ENCODE data around the gene CAMKV. TPM values are rescaled to one million over a fixed set of nuclear protein-coding genes. Genes with fewer than 3 reads are reported as not detected.

Gene CAMKV
- total RNA-seq, 4 donors from 2014 or later: not detected

DNA sequence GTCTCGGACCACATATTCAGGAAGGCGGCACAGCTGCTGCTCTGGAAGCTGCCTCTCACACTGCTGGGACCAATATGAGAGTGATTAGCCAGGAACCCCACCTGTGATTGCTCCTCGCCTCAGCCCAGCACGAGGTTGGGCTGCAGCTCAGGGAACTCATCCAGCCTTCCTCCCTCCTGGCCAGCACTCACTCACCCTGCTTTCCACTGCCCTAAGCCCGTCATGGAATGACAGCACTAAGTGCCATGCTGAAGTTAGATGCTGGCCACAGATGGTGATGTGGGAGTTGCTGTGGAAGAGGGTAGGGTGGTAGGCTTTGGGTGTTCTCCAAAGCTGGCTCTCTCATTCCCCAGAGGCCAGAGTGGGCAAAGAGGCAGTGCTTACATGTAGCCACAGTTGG, 26.6 kb upstream of the CAMKV start:
- Histone ChIP-seq H3K4me1 (peaks cover 14 to 16% of the 10 kb centered on the region in 2 donors), H3K36me3 (no peaks in the 10 kb centered on the region), H3K27ac (no peak overlapping the region), H3K4me3 (replicated peaks in 1 of 3) (no peak overlapping the region), H3K9me3 (no peaks in the 10 kb centered on the region), H3K27me3 (no peaks in the 10 kb centered on the region)
- 87 to 100% methylated on average over 2 to 4 of the region's 5 CpGs for WGBS, 2 donors
- intact Hi-C loops (cut with DNase I): no loop called here
- DNase-seq: no peak
- TF ChIP-seq POLR2A (IDR thresholded peaks at IDR 0.05): no peak
- TF ChIP-seq, protein P1, sequence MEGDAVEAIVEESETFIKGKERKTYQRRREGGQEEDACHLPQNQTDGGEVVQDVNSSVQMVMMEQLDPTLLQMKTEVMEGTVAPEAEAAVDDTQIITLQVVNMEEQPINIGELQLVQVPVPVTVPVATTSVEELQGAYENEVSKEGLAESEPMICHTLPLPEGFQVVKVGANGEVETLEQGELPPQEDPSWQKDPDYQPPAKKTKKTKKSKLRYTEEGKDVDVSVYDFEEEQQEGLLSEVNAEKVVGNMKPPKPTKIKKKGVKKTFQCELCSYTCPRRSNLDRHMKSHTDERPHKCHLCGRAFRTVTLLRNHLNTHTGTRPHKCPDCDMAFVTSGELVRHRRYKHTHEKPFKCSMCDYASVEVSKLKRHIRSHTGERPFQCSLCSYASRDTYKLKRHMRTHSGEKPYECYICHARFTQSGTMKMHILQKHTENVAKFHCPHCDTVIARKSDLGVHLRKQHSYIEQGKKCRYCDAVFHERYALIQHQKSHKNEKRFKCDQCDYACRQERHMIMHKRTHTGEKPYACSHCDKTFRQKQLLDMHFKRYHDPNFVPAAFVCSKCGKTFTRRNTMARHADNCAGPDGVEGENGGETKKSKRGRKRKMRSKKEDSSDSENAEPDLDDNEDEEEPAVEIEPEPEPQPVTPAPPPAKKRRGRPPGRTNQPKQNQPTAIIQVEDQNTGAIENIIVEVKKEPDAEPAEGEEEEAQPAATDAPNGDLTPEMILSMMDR (IDR thresholded peaks at IDR 0.05): no peak

DNA sequence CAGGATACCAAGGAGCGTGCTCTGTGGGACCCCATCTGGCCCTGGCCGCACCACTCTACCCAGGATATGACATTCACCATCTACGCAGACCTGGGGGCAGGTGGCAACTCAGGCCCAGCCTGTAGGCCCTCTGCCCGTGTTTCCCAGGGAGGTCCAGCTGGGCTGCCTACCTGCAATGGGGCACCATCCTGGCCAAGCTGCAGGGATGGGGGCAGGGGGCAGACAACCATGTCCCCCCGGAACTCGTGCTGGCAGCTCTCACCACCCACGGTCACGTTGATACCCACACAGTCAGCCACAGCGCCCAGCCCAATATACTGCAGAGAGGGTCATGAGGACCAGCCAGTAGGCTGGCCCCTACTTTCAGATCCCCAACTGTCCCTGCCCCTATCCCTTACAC, 26.1 kb upstream of the CAMKV start:
- Histone ChIP-seq H3K9me3 (no peaks in the 10 kb centered on the region), H3K27me3 (no peaks in the 10 kb centered on the region), H3K4me3 (replicated peaks in 1 of 3) (no peak overlapping the region), H3K27ac (no peak overlapping the region), H3K4me1 (peaks cover 8 to 10% of the 10 kb centered on the region in 2 donors), H3K36me3 (no peaks in the 10 kb centered on the region)
- intact Hi-C loops (cut with DNase I): no loop called here
- no peak for DNase-seq
- WGBS, 2 donors: 98 to 100% methylated on average over 7 of the region's 9 CpGs
- no peak for TF ChIP-seq POLR2A (IDR thresholded peaks at IDR 0.05)
- TF ChIP-seq, protein P1 (IDR thresholded peaks at IDR 0.05): no peak

DNA sequence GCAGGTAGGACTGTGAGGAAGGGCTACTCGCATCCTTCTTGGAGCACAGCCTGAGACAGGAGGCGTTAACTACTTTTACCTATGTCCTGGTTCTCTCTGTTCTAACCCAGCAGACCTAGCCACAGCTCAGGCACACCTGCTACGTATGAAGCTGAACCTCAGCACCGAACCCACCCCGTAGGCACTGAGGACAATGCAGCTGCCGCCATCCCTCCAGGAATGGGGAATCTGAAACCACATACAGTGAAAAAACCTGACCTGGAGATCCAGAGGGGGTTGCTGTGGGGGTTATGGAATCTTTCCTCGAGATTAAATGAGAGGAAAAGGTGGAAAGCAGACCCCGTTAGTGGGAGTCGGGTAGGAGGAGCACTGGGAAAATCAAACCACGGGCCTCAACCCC, 19.6 kb upstream of the CAMKV start:
- Histone ChIP-seq H3K4me3 (replicated peaks in 1 of 3) (no peak overlapping the region), H3K27me3 (no peaks in the 10 kb centered on the region), H3K36me3 (no peaks in the 10 kb centered on the region), H3K4me1 (no peaks in the 10 kb centered on the region), H3K9me3 (no peaks in the 10 kb centered on the region), H3K27ac (no peak overlapping the region)
- 80 to 83% methylated on average over 10 of the region's 10 CpGs for WGBS, 2 donors
- TF ChIP-seq, protein P1 (IDR thresholded peaks at IDR 0.05): no peak
- TF ChIP-seq POLR2A (IDR thresholded peaks at IDR 0.05): no peak
- DNase-seq: no peak
- intact Hi-C loops (cut with DNase I): no loop called here

DNA sequence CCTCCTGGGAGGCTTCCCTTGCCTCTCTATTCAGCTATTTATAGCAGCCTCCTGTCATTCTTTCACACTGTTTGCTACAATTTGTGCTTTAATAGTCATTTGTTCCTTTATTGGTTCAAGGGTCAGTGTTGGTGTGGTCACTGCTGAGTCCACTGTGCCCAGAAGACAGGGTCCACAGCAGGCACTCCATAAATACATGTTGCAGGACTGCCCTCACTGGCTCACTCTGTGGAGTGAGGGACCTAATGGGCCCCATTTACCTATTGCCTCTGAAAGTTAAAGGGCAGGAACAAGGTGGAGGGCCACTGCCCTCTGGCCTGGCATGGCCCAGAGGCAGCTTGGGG, 17.2 kb upstream of the CAMKV start:
- intact Hi-C loops (cut with DNase I): no loop called here
- TF ChIP-seq POLR2A (IDR thresholded peaks at IDR 0.05): no peak
- TF ChIP-seq, protein P1 (IDR thresholded peaks at IDR 0.05): no peak
- Histone ChIP-seq H3K9me3 (no peaks in the 10 kb centered on the region), H3K36me3 (no peaks in the 10 kb centered on the region), H3K27me3 (no peaks in the 10 kb centered on the region), H3K4me1 (no peaks in the 10 kb centered on the region), H3K27ac (no peak overlapping the region), H3K4me3 (replicated peaks in 1 of 3) (no peak overlapping the region)
- DNase-seq: no peak

DNA sequence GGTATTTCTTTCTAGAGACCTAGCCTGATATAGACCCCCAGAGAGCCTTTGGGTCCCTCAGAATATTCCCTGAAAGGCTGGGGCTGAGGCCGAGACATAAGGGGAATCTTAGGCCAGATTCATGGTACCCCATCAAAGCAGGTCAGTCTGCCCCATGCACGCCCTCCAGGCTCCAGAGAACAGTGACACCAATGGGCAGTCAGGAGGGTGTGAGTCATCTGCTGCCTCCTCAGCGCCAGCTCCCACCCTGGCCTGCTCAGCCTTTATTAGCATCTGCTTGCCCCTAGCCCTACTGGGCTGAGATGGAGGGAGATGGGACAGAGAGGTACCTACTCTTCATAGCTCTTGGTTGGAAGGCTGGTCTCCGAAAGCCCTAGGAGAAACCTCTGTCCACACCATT, 14.3 kb upstream of the CAMKV start:
- H3K36me3 ChIP-seq: no peaks in the 10 kb centered on the region
- H3K4me1 ChIP-seq: peaks cover 0 to 8% of the 10 kb centered on the region in 2 donors
- H3K4me3 ChIP-seq (replicated peaks in 1 of 3): no peak overlapping the region
- WGBS, 2 donors: 95 to 100% methylated on average over 3 to 4 of the region's 4 CpGs
- H3K27me3 ChIP-seq: no peaks in the 10 kb centered on the region
- H3K9me3 ChIP-seq: no peaks in the 10 kb centered on the region
- DNase-seq: no peak
- intact Hi-C loops (cut with DNase I): no loop called here
- TF ChIP-seq, protein P1 (IDR thresholded peaks at IDR 0.05): no peak
- no peak for TF ChIP-seq POLR2A (IDR thresholded peaks at IDR 0.05)
- no peak overlapping the region for H3K27ac ChIP-seq

Measured in thyroid gland (tissue), 4 donors.